Muscle layer of duodenum (tissue), 2 donors: ENCODE measurements around the gene KRTAP9-9.
"Not testable (repeated sequence)": the region's sequence is repeated elsewhere in the genome, so short reads cannot be mapped to it uniquely, and the experiment has no call there.

Experiments
- H3K27ac ChIP-seq: one replicate; pipeline ENCODE4 v1.7.0; 2013; ENCODE audit warnings: mild to moderate bottlenecking, low read length
- H3K27me3 ChIP-seq: one replicate; pipeline ENCODE4 v1.7.0; 2013; ENCODE audit warnings: low read depth, mild to moderate bottlenecking, control low read depth, low read length
- H3K36me3 ChIP-seq, 2 donors: one replicate each; pipeline ENCODE4 v1.7.0; 2013; ENCODE audit warnings: low read length in 2 of 2, control low read depth in 1 of 2, mild to moderate bottlenecking in 1 of 2; ENCODE audit not compliant: insufficient read depth in 2 of 2, control insufficient read depth in 1 of 2
- H3K4me1 ChIP-seq, 2 donors: one replicate each; pipeline ENCODE4 v1.7.0; 2013; ENCODE audit warnings: low read length in 2 of 2, mild to moderate bottlenecking in 2 of 2, control low read depth in 1 of 2, moderate library complexity in 1 of 2; ENCODE audit not compliant: insufficient read depth in 2 of 2, control insufficient read depth in 1 of 2
- H3K4me3 ChIP-seq, 2 donors: one replicate each; pipeline ENCODE4 v1.7.0; 2013; ENCODE audit warnings: low read length in 2 of 2, low read depth in 1 of 2, mild to moderate bottlenecking in 1 of 2
- H3K9me3 ChIP-seq, 2 donors: one replicate each; pipeline ENCODE4 v1.7.0; 2013; ENCODE audit warnings: low read length in 2 of 2, control low read depth in 1 of 2, mild to moderate bottlenecking in 1 of 2; ENCODE audit not compliant: control insufficient read depth in 1 of 2
- donor health status: healthy.

The KRTAP9-9 gene

GRCh38 chr17:41237949-41238437 lies 17.2 kb upstream of the KRTAP9-9 start, which contains the start of gene KRTAP9-8:
Gene KRTAP9-8, plus strand, starts transcription at chr17:41237999. Its CDS starts 53 bp downstream, at chr17:41238052.
- not testable (repeated sequence) for H3K4me1 ChIP-seq, H3K27ac ChIP-seq, H3K9me3 ChIP-seq, H3K4me3 ChIP-seq, H3K27me3 ChIP-seq, H3K36me3 ChIP-seq

- H3K27ac ChIP-seq, H3K27me3 ChIP-seq: not testable (repeated sequence)
Observed at GRCh38 chr17:41246995-41247787, 8.0 kb upstream of the KRTAP9-9 start.

GRCh38 chr17:41249637-41250240 lies 5.4 kb upstream of the KRTAP9-9 start, which contains the start of gene KRTAP9-4:
Gene KRTAP9-4, plus strand, starts transcription at chr17:41249687. Its CDS starts 34 bp downstream, at chr17:41249721.
- not testable (repeated sequence) for H3K4me3 ChIP-seq, H3K27me3 ChIP-seq, H3K9me3 ChIP-seq, H3K27ac ChIP-seq, H3K36me3 ChIP-seq, H3K4me1 ChIP-seq

More at GRCh38 chr17:41246995-41247787, 8.0 kb upstream of the KRTAP9-9 start:
- not testable (repeated sequence) for H3K36me3 ChIP-seq, H3K4me1 ChIP-seq, H3K9me3 ChIP-seq, H3K4me3 ChIP-seq

DNA sequence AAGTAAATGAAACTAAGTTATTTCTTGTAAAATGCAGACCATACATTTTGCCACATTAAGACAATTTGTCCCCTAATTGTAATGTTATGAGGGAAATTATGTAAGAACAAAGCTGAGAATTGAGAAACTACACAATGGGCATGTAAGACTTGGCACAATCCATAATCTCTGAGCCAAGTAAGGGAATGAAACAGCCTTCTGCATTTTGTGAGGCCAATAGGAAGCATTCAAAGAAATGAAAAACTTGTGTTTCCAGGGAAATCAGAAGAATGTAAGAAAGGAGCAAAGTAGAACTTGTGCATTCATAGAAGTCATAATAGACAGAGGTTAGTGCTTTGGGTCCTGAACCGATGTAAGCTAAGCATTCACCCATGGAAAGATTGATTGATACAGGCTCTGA lies 3.9 kb upstream of the KRTAP9-9 start:
- H3K36me3 ChIP-seq, result no peaks in the 10 kb centered on the region

DNA sequence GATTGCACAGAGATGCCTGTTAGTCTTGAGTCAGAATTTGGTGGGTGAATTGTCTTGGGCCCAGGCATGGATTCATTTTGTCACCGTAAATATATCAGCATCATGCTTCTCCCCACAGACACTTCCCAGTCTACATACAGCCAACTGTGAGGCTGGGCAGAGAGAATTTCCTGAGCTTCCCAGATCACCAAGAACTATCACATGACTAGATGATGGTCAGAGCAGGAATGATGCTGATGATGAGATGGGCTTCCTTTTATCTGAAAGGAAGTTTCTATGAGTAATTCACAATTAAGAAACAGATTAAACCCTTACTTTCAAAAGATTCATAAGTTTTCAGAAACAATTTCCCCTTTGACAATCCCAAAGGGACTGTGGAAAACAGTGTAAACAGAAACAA lies 323 bp upstream of the KRTAP9-9 start:
- no peaks in the 10 kb centered on the region for H3K9me3 ChIP-seq

More for the DNA sequence above, 3.9 kb upstream of the KRTAP9-9 start:
- H3K27ac ChIP-seq, result no peak overlapping the region
- H3K9me3 ChIP-seq, result no peaks in the 10 kb centered on the region
- no peaks in the 10 kb centered on the region for H3K27me3 ChIP-seq
- no peak overlapping the region for H3K4me3 ChIP-seq
- no peaks in the 10 kb centered on the region for H3K4me1 ChIP-seq

GRCh38 chr17:41256291-41256685 lies 1.1 kb downstream of the KRTAP9-9 start:
- H3K9me3 ChIP-seq, result no peaks in the 10 kb centered on the region
- H3K4me3 ChIP-seq, result no peak overlapping the region
- H3K27me3 ChIP-seq, result peaks cover 3% of the 10 kb centered on the region
- no peak overlapping the region for H3K27ac ChIP-seq
- H3K4me1 ChIP-seq, result no peaks in the 10 kb centered on the region
- no peaks in the 10 kb centered on the region for H3K36me3 ChIP-seq

More for the DNA sequence above, 323 bp upstream of the KRTAP9-9 start:
- no peaks in the 10 kb centered on the region for H3K36me3 ChIP-seq
- H3K4me1 ChIP-seq, result no peaks in the 10 kb centered on the region
- peaks cover 3% of the 10 kb centered on the region for H3K27me3 ChIP-seq
- no peak overlapping the region for H3K27ac ChIP-seq
- H3K4me3 ChIP-seq, result no peak overlapping the region

DNA sequence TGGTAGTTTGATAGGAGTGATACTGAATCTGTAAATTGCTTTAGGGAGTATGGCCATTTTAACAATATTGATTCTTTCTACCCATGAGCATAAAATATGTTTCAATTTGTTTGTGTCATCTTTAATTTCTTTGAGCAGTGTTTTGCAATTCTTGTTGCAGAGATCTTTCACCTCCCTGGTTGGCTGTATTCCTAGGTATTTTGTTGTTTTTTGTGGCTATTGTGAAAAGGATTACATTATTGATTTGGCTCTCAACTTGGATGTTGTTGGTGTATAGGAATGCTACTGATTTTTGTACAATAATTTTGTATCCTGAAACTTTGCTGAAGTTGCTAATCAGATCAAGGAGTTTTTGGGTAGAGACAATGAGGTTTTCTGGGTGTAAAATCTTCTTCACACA lies 3.2 kb downstream of the KRTAP9-9 start:
- Histone ChIP-seq H3K4me1 (no peaks in the 10 kb centered on the region), H3K27ac (no peak overlapping the region), H3K27me3 (peaks cover 3% of the 10 kb centered on the region), H3K4me3 (no peak overlapping the region), H3K9me3 (no peaks in the 10 kb centered on the region), H3K36me3 (no peaks in the 10 kb centered on the region)

DNA sequence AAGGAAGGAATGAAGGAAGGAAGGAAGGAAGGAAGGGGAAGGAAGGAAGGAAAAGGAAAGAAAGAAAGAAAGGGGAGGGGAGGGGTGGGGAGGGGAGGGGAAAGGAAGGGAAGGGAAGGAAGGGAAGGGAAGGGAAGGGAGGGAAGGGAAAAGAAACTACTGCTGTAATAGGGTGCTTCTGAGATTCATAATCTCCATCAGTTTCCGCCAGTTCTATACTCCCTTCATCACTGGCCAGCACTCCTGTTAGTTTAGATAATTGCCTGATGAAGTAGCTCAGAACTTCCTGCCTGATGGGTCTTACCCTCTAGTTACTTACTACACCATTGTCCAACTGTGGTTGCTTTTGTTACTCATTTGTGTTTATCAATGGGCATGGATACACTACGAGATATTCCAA lies 8.0 kb downstream of the KRTAP9-9 start:
- H3K36me3 ChIP-seq, result no peaks in the 10 kb centered on the region
- H3K4me3 ChIP-seq, result no peak overlapping the region
- H3K27me3 ChIP-seq, result no peaks in the 10 kb centered on the region
- H3K4me1 ChIP-seq, result no peaks in the 10 kb centered on the region
- H3K9me3 ChIP-seq, result no peaks in the 10 kb centered on the region
- no peak overlapping the region for H3K27ac ChIP-seq

DNA sequence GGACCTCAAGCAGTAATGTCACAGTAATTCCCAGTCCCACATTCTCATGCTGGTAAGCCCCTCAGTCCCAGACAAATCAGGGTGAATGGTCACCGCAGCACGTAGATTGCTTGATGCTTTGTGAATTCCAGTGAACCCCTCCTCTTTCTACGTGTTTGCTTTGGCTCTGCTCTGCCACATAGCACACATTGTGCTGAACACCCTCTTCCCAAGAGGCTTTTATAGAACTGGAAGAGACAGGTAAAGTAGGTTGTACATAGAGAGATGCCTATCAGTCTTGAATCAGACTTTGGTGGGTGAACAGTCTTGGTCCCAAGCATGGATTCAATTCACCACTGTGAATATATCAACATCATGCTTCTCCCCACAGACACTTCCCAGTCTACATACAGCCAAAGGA lies 9.4 kb downstream of the KRTAP9-9 start:
- Histone ChIP-seq H3K4me3 (no peak overlapping the region), H3K27me3 (no peaks in the 10 kb centered on the region), H3K4me1 (no peaks in the 10 kb centered on the region), H3K27ac (no peak overlapping the region), H3K9me3 (no peaks in the 10 kb centered on the region), H3K36me3 (no peaks in the 10 kb centered on the region)

DNA sequence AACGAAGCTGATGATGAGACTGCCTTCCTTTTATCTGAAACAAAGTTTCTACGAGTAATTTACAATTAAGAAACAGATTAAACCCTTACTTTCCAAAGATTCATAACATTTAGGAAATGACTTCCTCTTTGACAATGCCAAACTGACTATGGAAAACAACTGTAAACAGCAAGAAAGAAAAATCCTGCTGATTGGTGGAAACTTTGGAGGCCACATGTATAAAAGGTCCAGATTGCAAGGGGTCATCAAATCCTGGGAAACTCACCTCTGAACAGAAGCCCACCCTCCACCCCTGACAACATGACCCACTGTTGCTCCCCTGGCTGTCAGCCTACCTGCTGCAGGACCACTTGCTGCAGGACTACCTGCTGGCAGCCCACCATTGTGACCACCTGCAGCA lies 9.9 kb downstream of the KRTAP9-9 start, which contains the start of gene KRTAP9-6:
Gene KRTAP9-6 (plus strand): TSS at position 301 of the 400 bp plus-strand sequence. CDS start 0 bp downstream, at position 301.
- no peaks in the 10 kb centered on the region for H3K9me3 ChIP-seq
- no peak within 1 kb of the TSS for H3K4me3 ChIP-seq
- H3K36me3 ChIP-seq, result no peaks in the 10 kb centered on the region
- H3K27me3 ChIP-seq, result no peaks in the 10 kb centered on the region
- H3K4me1 ChIP-seq, result no peaks in the 10 kb centered on the region
- H3K27ac ChIP-seq, result no peak within 1 kb of the TSS

DNA sequence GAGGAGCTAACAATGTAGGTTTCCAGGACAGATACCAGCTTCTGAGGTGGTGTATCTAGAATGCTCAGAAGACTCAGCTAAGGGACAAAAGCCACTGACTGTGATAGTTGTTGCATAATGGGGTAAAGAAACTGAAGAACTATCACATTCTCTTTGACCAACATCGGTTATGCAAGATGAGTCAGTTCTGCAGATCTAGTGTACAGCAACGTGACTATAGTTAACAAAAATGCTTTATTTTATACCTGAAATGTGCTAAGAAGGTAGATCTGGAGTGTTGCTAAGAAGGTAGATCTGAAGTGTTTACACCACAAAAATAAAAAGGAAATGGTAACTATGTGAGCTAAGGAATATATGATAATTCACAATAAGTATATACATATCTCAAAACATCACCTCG lies 12.5 kb downstream of the KRTAP9-9 start:
- H3K36me3 ChIP-seq, result no peaks in the 10 kb centered on the region
- H3K4me1 ChIP-seq, result no peaks in the 10 kb centered on the region
- no peaks in the 10 kb centered on the region for H3K27me3 ChIP-seq
- H3K4me3 ChIP-seq, result no peak overlapping the region
- no peaks in the 10 kb centered on the region for H3K9me3 ChIP-seq
- no peak overlapping the region for H3K27ac ChIP-seq
